ENCODE results near the gene SNTG2.

- TF ChIP-seq, protein P1, sequence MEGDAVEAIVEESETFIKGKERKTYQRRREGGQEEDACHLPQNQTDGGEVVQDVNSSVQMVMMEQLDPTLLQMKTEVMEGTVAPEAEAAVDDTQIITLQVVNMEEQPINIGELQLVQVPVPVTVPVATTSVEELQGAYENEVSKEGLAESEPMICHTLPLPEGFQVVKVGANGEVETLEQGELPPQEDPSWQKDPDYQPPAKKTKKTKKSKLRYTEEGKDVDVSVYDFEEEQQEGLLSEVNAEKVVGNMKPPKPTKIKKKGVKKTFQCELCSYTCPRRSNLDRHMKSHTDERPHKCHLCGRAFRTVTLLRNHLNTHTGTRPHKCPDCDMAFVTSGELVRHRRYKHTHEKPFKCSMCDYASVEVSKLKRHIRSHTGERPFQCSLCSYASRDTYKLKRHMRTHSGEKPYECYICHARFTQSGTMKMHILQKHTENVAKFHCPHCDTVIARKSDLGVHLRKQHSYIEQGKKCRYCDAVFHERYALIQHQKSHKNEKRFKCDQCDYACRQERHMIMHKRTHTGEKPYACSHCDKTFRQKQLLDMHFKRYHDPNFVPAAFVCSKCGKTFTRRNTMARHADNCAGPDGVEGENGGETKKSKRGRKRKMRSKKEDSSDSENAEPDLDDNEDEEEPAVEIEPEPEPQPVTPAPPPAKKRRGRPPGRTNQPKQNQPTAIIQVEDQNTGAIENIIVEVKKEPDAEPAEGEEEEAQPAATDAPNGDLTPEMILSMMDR (IDR thresholded peaks at IDR 0.05), result no peak
- TF ChIP-seq EP300 (IDR thresholded peaks at IDR 0.05) (no peak), POLR2A (IDR thresholded peaks at IDR 0.05; ENCODE audit: low read depth) (no peak)
Observed at GRCh38 chr2:1301056-1301455, 350.4 kb downstream of the SNTG2 start.

Data from esophagus muscularis mucosa (tissue), 4 donors.